Suppressor macrophage (primary cell): ENCODE data around the gene PDE6G.

Experiments
- DNase-seq, 4 experiments: peaks; one replicate each; pipeline ENCODE4 v3.0.0-alpha.2; 2020 to 2022
- total RNA-seq, 17 experiments: gene quantifications; one replicate each; lab custom pipeline; 2026; ENCODE audit warnings: mixed read lengths in 6 of 17, inconsistent platforms in 3 of 17; lab: John Stamatoyannopoulos, UW

Gene PDE6G
- total RNA-seq: 0.28 to 1.4 (median 0.67) reads per million in 17 experiments

DNA sequence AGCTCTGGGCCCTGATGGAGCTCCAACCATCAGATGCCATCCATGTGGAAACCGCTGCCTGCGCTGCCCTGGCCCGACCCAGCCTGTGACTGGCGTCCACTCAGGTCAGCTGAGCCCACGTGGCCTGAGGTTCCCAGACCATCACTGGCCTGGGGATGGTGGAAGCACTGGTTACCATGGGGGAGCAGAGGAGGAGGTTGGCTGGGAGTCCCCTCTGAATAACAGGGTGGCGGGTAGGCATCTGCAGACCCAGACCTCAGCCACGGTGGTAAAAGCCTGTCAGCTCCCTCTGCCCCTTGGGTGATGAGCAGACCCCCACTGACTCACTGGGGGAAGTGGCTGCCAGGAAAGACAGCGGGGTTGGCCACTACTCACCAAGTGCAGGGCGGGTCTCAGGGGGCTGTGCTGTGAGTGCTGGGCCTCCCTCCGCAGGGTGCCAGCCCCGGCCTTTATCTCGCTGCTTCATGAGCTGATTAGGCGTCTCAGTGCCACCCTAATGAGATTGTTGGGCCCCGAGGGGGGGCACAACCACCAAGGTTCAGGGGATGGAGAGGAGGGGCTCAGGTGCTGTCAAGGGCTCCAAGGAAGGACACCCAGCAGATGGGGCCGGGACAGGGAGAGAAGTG lies at the start of gene PDE6G:
PDE6G (minus strand) TSS at position 425 of the 626 bp plus-strand sequence. CDS start 3,237 bp downstream, outside the sequence.
- DNase-seq: no peak

DNA sequence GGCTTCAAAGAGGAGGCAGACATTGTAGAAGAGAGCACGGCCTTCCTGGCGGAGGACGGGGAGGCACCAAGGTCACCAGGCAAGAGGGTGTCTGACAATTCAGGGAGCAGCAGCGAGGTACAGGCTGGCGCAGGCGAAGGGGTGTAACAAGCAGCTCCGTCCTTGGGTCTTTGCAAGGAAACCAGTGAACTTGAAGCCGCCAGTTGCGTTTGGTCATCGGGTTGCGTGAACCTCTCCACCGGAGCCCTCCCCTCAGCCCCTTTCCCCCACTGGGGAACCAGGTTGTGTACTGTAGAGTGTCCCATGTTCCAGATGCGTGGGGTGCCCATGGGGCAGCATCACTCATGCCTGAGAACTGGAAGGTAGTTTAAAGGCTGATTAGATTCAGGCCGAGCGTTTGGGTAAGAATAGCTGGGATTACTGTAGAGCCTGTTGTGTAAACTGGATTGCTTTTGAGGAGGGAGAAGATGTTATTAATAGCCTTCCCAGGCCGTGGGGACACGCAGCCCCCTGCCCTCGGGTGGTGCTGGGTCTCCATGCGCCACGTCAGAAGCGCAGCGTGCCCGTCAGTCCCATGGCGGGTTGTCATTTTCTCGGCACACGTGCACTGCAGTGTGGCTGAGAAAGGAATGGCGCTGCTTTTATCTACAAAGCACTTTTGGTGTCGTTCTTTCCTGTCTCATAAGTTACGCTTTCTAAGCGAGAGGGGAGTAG lies 49.3 kb upstream of the PDE6G start:
- no peak for DNase-seq

DNA sequence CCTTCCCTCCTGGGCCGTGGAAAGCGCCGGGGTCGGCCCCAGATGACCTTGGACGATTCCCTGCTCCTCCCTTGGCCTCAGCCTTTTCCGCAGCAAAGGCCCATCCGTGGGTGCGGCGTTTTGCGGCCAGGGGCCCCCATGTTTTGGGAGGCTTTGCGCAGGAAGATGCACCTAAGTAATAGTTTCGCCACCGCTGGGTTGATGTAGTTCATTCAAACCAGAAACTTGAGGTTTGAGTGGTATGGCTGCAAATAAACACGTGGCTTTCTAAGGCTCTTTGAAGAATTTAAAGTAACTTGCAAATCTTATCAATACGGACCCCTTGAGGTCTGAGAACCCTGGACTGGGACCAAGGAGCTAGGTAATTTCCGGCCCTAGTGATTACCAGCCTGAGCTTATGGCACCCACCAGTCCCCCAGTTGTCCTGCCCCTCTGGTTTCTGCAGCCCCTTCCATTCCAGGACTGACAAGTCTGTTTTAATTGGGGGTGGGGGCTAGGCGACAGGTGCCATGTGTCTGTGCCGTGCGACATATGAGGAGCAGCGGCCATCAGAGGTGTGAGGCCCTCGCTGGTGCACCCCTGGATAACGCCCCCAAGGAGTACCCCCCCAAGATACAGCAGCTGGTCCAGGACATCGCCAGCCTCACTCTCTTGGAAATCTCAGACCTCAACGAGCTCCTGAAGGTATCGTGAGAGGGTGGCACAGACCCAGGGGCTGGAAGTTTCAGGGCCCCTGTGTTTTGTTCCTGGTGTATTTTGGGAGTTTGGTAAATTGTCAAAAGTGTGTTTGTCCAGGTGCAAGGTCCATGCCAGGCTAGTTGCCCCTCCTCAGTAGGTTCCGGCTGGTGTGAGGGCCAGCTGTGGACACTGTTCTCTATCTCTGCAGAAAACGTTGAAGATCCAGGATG lies 47.7 kb upstream of the PDE6G start:
- DNase-seq: peak; percentile 9 to 45 (median 26)

DNA sequence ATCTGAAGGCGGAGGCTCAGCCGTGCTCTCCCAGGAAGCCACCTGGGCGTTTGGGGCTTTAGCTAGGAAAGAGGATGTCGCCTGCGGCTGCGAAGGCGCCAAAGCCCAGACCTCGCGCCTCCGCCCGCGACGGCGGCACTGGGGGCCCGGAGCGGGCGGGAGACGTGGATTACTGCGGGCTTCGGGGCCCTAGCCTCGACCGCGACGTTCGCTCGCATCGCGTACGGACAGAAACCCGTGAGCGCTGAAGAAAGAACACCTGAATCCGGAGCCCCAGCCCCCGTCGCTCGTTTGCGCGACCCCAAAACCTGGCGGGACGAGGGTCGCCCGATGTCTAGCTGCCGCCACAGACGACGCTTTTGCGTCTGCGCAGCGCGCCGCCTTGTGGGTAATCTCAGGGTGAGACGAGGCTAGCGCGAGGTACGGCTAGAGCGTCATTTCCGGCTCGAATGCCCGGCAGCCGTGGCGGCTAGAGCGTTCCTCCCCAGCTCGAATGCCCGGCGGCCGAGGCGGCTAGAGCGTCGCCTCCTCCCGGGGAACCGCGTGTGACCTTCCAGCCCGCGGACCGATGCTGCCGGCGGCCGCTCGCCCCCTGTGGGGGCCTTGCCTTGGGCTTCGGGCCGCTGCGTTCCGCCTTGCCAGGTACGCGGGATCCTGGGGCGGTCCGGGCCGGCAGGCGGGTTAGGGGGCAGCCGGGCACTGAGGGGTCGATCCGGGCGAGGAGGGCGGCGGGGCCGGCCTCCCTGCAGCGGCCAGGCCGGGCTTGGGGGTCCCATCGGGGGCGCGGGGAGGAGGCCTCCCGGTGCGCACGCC lies 46.8 kb upstream of the PDE6G start, which contains the start of gene MRPL12:
MRPL12 (plus strand) TSS at position 434 of the 813 bp plus-strand sequence; CDS start at position 569, 135 bp downstream.
- DNase-seq: peak; percentile 95 to 98 (median 96)

DNA sequence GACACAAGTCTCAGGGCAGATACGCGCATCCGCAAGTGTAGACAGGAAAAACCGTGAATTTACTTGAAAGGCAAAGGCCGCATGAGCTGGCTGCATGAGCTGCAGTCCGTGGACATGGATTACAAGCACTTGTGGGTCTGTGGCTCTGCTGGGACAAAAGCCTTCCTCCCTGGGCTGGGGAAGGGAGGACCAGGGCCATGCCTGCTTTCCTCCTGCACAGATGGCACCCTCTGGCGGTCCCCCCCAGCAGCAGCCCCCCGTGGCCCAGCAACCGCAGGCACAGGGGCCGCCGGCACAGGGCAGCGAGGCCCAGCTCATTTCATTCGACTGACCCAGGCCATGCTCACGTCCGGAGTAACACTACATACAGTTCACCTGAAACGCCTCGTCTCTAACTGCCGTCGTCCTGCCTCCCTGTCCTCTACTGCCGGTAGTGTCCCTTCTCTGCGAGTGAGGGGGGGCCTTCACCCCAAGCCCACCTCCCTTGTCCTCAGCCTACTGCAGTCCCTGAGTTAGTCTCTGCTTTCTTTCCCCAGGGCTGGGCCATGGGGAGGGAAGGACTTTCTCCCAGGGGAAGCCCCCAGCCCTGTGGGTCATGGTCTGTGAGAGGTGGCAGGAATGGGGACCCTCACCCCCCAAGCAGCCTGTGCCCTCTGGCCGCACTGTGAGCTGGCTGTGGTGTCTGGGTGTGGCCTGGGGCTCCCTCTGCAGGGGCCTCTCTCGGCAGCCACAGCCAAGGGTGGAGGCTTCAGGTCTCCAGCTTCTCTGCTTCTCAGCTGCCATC lies 45.1 kb upstream of the PDE6G start:
- DNase-seq: peak in 1 of 4 experiments; percentile 19

DNA sequence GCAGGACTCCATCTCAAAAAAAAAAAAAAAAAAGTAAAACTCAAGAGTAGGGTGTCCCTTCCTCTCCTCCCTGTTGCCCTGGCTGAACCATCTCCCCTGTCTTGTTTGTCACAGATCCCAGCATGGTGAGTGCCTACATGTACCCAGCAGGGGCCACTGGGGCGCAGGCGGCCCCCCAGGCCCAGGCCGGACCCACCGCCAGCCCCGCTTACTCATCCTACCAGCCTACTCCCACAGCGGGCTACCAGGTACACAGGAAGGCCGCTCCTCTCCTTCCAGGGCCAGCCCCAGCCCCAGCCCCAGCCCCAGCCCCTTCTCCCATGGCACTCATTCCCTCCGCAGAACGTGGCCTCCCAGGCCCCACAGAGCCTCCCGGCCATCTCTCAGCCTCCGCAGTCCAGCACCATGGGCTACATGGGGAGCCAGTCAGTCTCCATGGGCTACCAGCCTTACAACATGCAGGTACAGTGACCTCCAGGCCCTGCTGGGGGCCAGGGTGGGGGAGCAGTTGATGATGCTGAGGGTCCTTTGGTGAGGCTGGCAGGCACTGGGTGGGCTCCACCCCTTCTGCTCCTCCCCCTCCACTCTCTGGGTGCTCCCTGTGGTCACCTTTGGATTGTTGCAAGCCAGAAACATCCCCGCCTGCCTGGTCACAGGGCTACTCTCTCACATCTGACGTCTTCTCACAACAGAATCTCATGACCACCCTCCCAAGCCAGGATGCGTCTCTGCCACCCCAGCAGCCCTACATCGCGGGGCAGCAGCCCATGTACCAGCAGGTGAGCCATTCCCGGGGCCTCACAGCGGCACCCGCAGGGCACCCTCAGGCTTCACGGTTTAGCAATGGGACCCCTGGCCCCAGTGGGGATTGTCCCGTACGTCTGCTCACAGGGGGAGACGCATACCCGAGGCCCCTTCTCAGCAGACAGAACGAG lies 44.3 kb upstream of the PDE6G start:
- no peak for DNase-seq

DNA sequence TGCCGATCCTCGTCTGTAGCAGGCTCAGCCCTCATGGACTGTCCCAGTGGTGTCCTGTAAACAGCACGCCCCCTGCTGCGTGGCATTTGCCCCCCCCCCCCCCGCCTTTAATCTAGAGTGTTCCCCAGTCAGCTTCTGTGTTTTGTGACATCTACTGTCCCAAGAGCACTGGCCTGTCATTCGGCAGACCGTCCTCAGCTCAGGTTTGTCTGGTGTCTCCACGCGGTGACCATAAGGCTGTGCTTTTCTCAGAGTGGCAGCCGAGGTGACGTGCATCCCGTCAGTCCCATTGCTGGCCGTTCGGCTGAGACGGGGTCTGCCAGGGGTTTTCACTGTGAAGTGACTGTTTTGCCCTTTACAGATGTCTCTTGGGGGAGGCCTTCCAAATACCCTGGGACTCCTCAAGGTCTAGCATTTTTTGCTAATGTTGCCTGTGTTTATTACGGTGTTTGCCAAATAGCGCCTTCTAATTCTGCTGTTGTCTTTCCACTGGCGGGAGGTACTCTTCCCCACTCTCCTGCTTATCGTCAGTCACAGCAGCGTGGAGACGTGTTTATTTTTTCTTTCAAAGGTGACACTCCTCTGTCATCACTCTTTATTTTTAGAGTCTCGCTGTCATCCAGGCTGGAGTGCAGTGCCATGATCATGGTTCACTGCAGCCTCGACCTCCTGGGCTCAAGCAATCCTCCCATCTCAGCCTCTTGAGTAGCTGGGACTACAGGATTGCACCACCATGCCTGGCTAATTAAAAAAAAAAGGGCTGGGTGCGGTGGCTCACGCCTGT lies 41.1 kb upstream of the PDE6G start:
- no peak for DNase-seq

DNA sequence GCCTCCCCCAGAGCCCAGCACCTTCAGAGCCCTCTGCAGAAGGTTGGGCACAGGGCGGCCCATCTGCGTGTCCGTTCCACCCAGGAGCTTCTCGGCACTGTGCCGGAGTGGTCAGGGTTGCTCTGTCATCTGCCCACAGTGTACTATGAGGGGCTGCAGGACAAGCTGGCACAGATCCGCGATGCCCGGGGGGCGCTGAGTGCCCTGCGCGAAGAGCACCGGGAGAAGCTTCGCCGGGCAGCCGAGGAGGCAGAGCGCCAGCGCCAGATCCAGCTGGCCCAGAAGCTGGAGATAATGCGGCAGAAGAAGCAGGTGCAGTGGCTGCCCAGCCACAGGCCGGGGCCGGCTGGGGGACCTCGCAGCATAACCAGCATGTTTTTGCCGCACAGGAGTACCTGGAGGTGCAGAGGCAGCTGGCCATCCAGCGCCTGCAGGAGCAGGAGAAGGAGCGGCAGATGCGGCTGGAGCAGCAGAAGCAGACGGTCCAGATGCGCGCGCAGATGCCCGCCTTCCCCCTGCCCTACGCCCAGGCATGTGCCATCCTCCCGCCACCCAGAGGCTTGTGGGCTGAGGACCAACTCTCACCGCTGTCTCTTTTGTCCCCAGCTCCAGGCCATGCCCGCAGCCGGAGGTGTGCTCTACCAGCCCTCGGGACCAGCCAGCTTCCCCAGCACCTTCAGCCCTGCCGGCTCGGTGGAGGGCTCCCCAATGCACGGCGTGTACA lies 40.0 kb upstream of the PDE6G start:
- DNase-seq: no peak

DNA sequence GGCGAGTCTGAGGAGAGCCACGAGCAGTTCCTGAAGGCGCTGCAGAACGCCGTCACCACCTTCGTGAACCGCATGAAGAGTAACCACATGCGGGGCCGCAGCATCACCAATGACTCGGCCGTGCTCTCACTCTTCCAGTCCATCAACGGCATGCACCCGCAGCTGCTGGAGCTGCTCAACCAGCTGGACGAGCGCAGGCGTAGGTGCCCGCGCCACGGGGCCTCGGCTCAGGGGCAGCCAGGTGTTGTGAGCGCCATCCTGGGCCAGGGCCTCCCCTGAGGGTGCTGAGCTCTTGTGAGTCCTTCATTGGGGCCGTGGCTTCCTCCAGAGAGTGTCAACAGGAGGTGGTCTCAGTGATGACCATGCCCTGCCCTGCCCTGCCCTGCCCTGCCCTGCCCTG lies 39.5 kb upstream of the PDE6G start:
- no peak for DNase-seq

DNA sequence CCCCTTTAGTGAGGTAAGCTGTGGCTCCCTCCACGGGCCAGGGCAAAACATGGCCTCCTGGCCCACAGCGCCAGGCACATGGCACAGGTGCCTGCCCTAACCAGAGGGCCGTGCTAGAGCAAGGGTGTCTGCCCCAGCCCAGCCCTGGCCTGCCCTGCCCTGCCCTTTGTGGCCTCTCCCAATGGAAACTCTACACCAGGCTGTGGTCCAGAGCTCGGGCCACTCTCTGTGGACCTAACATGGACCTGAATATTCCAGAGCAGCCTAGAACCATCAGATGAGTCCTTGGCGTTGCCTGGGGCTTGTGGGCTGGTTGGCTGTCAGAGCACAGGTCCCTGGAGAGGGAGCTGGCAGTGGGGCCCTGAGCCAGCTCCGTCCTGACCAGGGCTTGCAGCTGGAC lies 38.9 kb upstream of the PDE6G start:
- DNase-seq: no peak

DNA sequence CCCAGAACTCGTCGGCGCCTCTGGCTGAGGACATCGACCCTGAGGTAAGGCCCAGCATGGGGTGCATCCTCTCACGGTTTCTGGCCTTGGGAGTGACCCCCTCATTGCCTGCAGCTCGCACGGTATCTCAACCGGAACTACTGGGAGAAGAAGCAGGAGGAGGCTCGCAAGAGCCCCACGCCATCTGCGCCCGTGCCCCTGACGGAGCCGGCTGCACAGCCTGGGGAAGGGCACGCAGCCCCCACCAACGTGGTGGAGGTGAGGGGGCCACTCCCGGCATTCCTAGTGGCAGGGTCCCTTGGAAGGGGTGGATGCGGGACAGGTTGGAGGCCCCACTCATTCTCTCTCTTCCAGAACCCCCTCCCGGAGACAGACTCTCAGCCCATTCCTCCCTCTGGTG lies 38.5 kb upstream of the PDE6G start:
- no peak for DNase-seq

DNA sequence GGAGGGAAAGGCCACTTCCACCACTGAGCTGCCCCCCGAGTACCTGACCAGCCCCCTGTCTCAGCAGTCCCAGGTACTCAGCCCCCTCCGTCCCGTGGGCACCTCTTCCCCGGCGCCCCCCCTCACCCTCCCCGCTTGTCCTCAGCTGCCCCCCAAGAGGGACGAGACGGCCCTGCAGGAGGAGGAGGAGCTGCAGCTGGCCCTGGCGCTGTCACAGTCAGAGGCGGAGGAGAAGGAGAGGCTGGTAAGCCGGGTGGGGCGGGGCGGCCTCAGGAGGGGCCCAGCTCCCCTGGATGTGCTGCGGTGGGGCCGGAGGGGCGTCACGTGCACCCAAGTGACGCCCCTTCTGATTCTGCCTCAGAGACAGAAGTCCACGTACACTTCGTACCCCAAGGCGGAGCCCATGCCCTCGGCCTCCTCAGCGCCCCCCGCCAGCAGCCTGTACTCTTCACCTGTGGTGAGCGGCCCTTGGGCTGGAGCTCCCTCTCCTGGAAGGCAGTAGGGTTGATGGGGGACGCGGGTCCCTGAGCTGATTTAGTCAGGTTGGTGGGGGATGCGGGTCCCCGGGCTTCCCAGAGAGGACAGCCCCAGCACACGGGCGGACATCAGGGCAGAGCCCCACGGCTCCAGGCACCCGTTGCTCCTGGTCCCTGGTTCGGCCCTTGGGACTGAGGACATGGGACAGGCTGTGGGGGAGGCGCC lies 37.3 kb upstream of the PDE6G start:
- no peak for DNase-seq

DNA sequence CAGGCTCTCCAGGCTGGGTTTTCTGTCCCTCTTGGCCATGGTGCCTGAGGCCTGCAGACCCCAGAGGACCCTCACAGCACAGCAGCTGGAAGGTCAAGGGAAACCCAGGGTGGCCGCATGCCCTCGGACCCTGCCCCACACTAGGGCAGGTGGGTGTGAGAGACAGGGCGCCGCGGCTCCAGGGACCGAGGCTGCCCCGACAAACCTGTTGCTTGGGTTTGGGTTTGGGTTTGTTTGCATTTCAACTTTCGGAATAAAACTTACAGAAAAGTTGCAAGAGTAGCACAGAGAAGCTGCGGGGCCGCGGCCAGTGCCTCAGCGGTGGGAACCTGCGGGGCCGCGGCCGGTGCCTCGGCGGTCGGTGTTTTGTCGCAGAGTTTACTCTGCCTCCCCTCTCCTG lies 35.3 kb upstream of the PDE6G start:
- DNase-seq: no peak

DNA sequence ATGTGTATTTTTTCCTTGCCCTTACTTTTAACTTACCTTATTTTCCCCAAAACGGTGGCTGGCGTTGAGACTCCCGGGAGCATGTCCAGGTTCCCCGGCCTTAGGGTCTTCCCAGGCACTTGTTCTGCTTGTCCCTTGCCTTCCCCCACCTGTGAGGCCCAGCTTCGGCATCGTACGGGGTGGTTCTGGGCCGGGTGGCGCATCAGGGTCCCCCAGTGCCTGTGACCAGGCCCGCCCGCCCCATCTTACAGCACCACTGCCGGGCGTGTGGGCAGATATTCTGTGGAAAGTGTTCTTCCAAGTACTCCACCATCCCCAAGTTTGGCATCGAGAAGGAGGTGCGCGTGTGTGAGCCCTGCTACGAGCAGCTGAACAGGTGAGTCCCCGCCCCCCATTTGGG lies 34.9 kb upstream of the PDE6G start:
- DNase-seq: no peak

DNA sequence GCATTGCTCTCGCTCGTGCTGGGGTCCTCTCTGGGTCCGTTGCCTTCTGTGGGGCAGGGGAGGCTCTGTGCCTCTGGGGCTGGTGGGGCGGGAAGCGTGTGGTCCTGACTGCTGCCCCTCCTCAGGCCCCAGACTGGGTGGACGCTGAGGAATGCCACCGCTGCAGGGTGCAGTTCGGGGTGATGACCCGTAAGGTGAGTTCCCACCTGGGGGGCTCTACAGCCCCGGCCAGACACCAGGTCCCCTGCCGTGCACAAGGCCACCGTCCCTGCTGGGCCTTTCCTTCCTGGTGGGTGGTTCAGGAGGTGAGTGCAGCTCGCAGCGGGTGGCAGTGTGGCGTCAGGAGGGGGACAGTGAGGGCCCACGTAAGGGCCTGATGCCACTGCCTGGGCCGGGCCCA lies 34.2 kb upstream of the PDE6G start:
- no peak for DNase-seq

DNA sequence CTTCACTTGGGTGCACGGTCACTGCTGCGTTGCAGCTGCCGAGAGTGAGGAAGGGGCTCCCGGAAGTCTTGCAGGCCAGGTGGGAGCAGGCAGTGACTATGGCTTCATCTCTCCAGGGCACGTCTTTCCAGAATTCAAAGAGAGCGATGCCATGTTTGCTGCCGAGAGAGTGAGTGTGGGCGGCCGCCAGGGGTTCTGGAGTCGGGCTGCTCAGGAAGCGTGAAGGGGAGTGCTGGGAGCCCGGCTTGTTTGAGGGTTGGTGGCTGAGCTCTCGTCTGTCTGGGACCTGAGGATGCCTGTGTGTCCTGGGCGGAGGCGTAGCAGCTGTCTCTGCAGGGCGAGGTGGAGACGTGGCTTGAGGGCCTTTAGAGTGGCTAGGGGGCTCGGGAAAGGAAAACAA lies 33.7 kb upstream of the PDE6G start:
- no peak for DNase-seq

DNA sequence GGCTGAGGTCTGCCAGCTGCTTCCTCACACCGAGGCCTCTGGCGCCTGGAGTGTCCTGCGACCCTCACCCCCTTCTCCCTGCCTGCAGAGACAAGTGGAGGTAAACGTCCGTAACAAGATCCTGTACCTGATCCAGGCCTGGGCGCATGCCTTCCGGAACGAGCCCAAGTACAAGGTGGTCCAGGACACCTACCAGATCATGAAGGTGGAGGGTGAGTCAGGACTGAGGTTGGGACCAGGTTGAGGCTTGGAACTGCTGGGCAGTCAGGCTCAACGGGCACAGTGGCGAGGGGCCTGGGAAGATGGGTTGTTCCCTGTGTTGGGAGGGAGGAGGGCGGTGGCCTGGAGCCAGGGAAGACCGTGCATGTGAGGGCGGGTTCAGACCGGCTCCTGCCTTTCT lies 32.3 kb upstream of the PDE6G start:
- DNase-seq: no peak
